Type B pancreatic cell (in vitro differentiated cells): ENCODE measurements around the gene FAN1. TPM values are rescaled to one million over a fixed set of nuclear protein-coding genes. Genes with fewer than 3 reads are reported as not detected.

Experiments
- DNase-seq: peaks from one replicate; pipeline ENCODE4 v3.0.0; 2021; ENCODE audit warnings: mixed read lengths; ENCODE audit not compliant: unreplicated experiment; ENCODE audit errors: extremely low spot score
- H3K27ac Mint-ChIP-seq: 2 replicates; pipeline ENCODE4 v1.8.0; 2021; ENCODE audit warnings: mild to moderate bottlenecking, mixed read lengths
- H3K27me3 Mint-ChIP-seq: 2 replicates; pipeline ENCODE4 v1.8.0; 2021; ENCODE audit warnings: mixed read lengths
- H3K36me3 Mint-ChIP-seq: 2 replicates; pipeline ENCODE4 v1.8.0; 2021; ENCODE audit warnings: mixed read lengths
- H3K4me1 Mint-ChIP-seq: one replicate; pipeline ENCODE4 v1.8.0; 2021; ENCODE audit warnings: mixed read lengths; ENCODE audit not compliant: unreplicated experiment
- H3K4me3 Mint-ChIP-seq: 2 replicates; pipeline ENCODE4 v1.8.0; 2021; ENCODE audit warnings: mild to moderate bottlenecking, mixed read lengths
- H3K9me3 Mint-ChIP-seq: 2 replicates; pipeline ENCODE4 v1.8.0; 2021; ENCODE audit warnings: mixed read lengths
- CTCF ChIP-seq: fragments of 200-600 bp; sonication (generic); conservative IDR thresholded peaks from 2 replicates; pipeline ENCODE4 v1.5.0; 2021; ENCODE audit warnings: antibody characterized with exemption, mild to moderate bottlenecking
- total RNA-seq: library from RNA; stranded (reverse); gene quantifications from 2 replicates; pipeline ENCODE4 v1.2.1, GENCODE V29; 2021; ENCODE audit warnings: low replicate concordance

The FAN1 gene
- total RNA-seq, 1 donor from 2014 or later, result 29.5 TPM

- no peak for DNase-seq
- H3K9me3 Mint-ChIP-seq, result no peaks in the 10 kb centered on the region
- H3K27ac Mint-ChIP-seq, result no peak overlapping the region
- H3K27me3 Mint-ChIP-seq, result no peaks in the 10 kb centered on the region
- peaks cover 22% of the 10 kb centered on the region for H3K36me3 Mint-ChIP-seq
- peaks cover 8% of the 10 kb centered on the region for H3K4me1 Mint-ChIP-seq
- H3K4me3 Mint-ChIP-seq, result no peak overlapping the region
- no peak for TF ChIP-seq CTCF
Observed at GRCh38 chr15:30925686-30926085, 22.0 kb downstream of the FAN1 start.

GRCh38 chr15:30926161-30926560 is 22.4 kb downstream of the FAN1 start:
- Mint-ChIP-seq H3K4me1 (peaks cover 8% of the 10 kb centered on the region), H3K27ac (no peak overlapping the region), H3K27me3 (no peaks in the 10 kb centered on the region), H3K36me3 (peaks cover 27% of the 10 kb centered on the region), H3K9me3 (no peaks in the 10 kb centered on the region), H3K4me3 (no peak overlapping the region)
- no peak for DNase-seq
- no peak for TF ChIP-seq CTCF

- no peak for TF ChIP-seq CTCF
- H3K9me3 Mint-ChIP-seq, result no peaks in the 10 kb centered on the region
- peaks cover 7% of the 10 kb centered on the region for H3K4me1 Mint-ChIP-seq
- H3K36me3 Mint-ChIP-seq, result peaks cover 32% of the 10 kb centered on the region
- H3K4me3 Mint-ChIP-seq, result no peak overlapping the region
- H3K27me3 Mint-ChIP-seq, result no peaks in the 10 kb centered on the region
- no peak for DNase-seq
- no peak overlapping the region for H3K27ac Mint-ChIP-seq
Observed at GRCh38 chr15:30927148-30927761, 23.5 kb downstream of the FAN1 start.

- H3K36me3 Mint-ChIP-seq, result peaks cover 30% of the 10 kb centered on the region
- no peak for TF ChIP-seq CTCF
- no peaks in the 10 kb centered on the region for H3K27me3 Mint-ChIP-seq
- H3K4me3 Mint-ChIP-seq, result no peak overlapping the region
- no peaks in the 10 kb centered on the region for H3K4me1 Mint-ChIP-seq
- no peaks in the 10 kb centered on the region for H3K9me3 Mint-ChIP-seq
- DNase-seq, result no peak
- H3K27ac Mint-ChIP-seq, result no peak overlapping the region
Observed at GRCh38 chr15:30928076-30928475, 24.4 kb downstream of the FAN1 start.

- Mint-ChIP-seq H3K27me3 (no peaks in the 10 kb centered on the region), H3K36me3 (peaks cover 28% of the 10 kb centered on the region), H3K4me3 (no peak overlapping the region), H3K27ac (no peak overlapping the region), H3K9me3 (no peaks in the 10 kb centered on the region), H3K4me1 (no peaks in the 10 kb centered on the region)
- no peak for DNase-seq
- no peak for TF ChIP-seq CTCF
Observed at GRCh38 chr15:30929064-30929669, 25.5 kb downstream of the FAN1 start.
